HG02885 (cell line): ENCODE measurements around the gene UCK1.

ENCODE experiments used
- ATAC-seq: cut with Tn5 transposase; IDR thresholded peaks from one replicate; pipeline ENCODE4 v1.9.1; 2021; ENCODE audit warnings: mild to moderate bottlenecking; ENCODE audit not compliant: unreplicated experiment, poor library complexity

The UCK1 gene

GRCh38 chr9:131530920-131531832 lies at the start of gene UCK1:
TSS of gene UCK1 (minus strand) at chr9:131531263. CDS start at chr9:131531174, 89 bp downstream.
- ATAC-seq, result peak; percentile 84

GRCh38 chr9:131580358-131580757 lies 49.3 kb upstream of the UCK1 start:
- ATAC-seq, result no peak

- ATAC-seq, result no peak
Measured at GRCh38 chr9:131579789-131580211, 48.7 kb upstream of the UCK1 start.

GRCh38 chr9:131578731-131579504 lies 47.9 kb upstream of the UCK1 start:
- no peak for ATAC-seq

- ATAC-seq, result no peak
Measured at GRCh38 chr9:131578021-131578420, 47.0 kb upstream of the UCK1 start.

GRCh38 chr9:131577005-131578000 lies 46.2 kb upstream of the UCK1 start:
- no peak for ATAC-seq

- no peak for ATAC-seq
Measured at GRCh38 chr9:131575946-131576853, 45.1 kb upstream of the UCK1 start.

GRCh38 chr9:131574730-131575640 lies 43.9 kb upstream of the UCK1 start:
- ATAC-seq, result no peak

- ATAC-seq, result no peak
Measured at GRCh38 chr9:131567910-131568309, 36.8 kb upstream of the UCK1 start.

- no peak for ATAC-seq
Measured at GRCh38 chr9:131566158-131566557, 35.1 kb upstream of the UCK1 start.

GRCh38 chr9:131565369-131565768 lies 34.3 kb upstream of the UCK1 start:
- ATAC-seq, result no peak

- no peak for ATAC-seq
Measured at GRCh38 chr9:131562032-131562959, 31.2 kb upstream of the UCK1 start.

- ATAC-seq, result no peak
Measured at GRCh38 chr9:131559421-131560000, 28.4 kb upstream of the UCK1 start.

- no peak for ATAC-seq
Measured at GRCh38 chr9:131557855-131558548, 26.9 kb upstream of the UCK1 start.

- ATAC-seq, result no peak
Measured at GRCh38 chr9:131555841-131556673, 25.0 kb upstream of the UCK1 start.
